HEK293T (cell line): ENCODE results near the gene NT5C3A.

Source experiments
- ELF4 ChIP-seq: fragments of 450-650 bp; IDR thresholded peaks from 2 replicates; pipeline ENCODE4 v1.6.1; 2017; ENCODE audit warnings: antibody characterized with exemption
- FOXM1 ChIP-seq: fragments of 450-650 bp; IDR thresholded peaks from 2 replicates; pipeline ENCODE4 v1.6.1; 2017; ENCODE audit warnings: mild to moderate bottlenecking, borderline replicate concordance
- HDGF ChIP-seq: fragments of 450-650 bp; IDR thresholded peaks from 2 replicates; pipeline ENCODE4 v1.6.1; 2017; ENCODE audit warnings: antibody characterized with exemption, borderline replicate concordance
- L3MBTL2 ChIP-seq: fragments of 450-650 bp; conservative IDR thresholded peaks from 2 replicates; pipeline ENCODE4 v1.6.1; 2016; ENCODE audit warnings: mild to moderate bottlenecking
- LEF1 ChIP-seq: fragments of 450-650 bp; IDR thresholded peaks from 2 replicates; pipeline ENCODE4 v1.6.1; 2017; ENCODE audit warnings: mild to moderate bottlenecking, borderline replicate concordance
- SP1 ChIP-seq: fragments of 450-650 bp; IDR thresholded peaks from 2 replicates; pipeline ENCODE4 v1.6.1; 2017

GRCh38 chr7:33099154-33099940, 36.8 kb upstream of the NT5C3A start:
- TF ChIP-seq ELF4: no peak
- TF ChIP-seq LEF1: no peak
- no peak for TF ChIP-seq L3MBTL2
- no peak for TF ChIP-seq HDGF
- TF ChIP-seq SP1: no peak
- no peak for TF ChIP-seq FOXM1
